H1 (cell line): ENCODE results near the gene MRPL11. TPM values are rescaled to one million over a fixed set of nuclear protein-coding genes. Genes with fewer than 3 reads are reported as not detected.

Source experiments
- CTCF ChIA-PET: fragments of 300-600 bp; sonication (Branson Sonifier 250); formaldehyde crosslinking; loops from one replicate; lab custom pipeline; 2021; ENCODE audit not compliant: partially characterized antibody; lab: Charles Lee
- POLR2A ChIA-PET: fragments of 300-600 bp; sonication (Branson Sonifier 250); formaldehyde crosslinking; loops from one replicate; lab custom pipeline; 2021; ENCODE audit warnings: inconsistent platforms; ENCODE audit not compliant: partially characterized antibody; lab: Charles Lee
- DNase-seq, 2 experiments: peaks; one replicate each; pipeline versions ENCODE4 v3.0.0 to v3.0.0-alpha.2; 2010 to 2022; ENCODE audit warnings: low spot score in 2 of 2, low read depth in 1 of 2, mixed read lengths in 1 of 2
- FAIRE-seq: peaks from 2 replicates; lab custom pipeline; 2011; peaks lifted over from hg19 to GRCh38; lab: Jason Lieb, UNC
- H2AFZ ChIP-seq: 2 replicates; pipeline ENCODE4 v1.8.1; 2012; ENCODE audit warnings: low read length, inconsistent platforms
- H2AK5ac ChIP-seq: 2 replicates; pipeline ENCODE4 v1.6.1; 2013; ENCODE audit warnings: low read depth, low read length
- H2BK120ac ChIP-seq: replicated peaks from 2 replicates; pipeline ENCODE3; 2013; ENCODE audit warnings: low read depth, low read length, inconsistent platforms
- H2BK12ac ChIP-seq: 2 replicates; pipeline ENCODE4 v1.6.1; 2013; ENCODE audit warnings: low read depth, low read length
- H2BK15ac ChIP-seq: 2 replicates; pipeline ENCODE4 v1.6.1; 2013; ENCODE audit warnings: low read length
- H2BK20ac ChIP-seq: 2 replicates; pipeline ENCODE4 v1.6.1; 2013; ENCODE audit warnings: low read length
- H2BK5ac ChIP-seq: 2 replicates; pipeline ENCODE4 v1.6.1; 2013; ENCODE audit warnings: low read depth, low read length
- H3K14ac ChIP-seq: 2 replicates; pipeline ENCODE4 v1.6.1; 2013; ENCODE audit warnings: inconsistent platforms; ENCODE audit not compliant: insufficient read length
- H3K18ac ChIP-seq: 2 replicates; pipeline ENCODE4 v1.6.1; 2013; ENCODE audit warnings: low read length; ENCODE audit errors: extremely low read depth
- H3K23ac ChIP-seq: 2 replicates; pipeline ENCODE4 v1.6.1; 2013; ENCODE audit warnings: inconsistent platforms; ENCODE audit not compliant: insufficient read length
- H3K23me2 ChIP-seq: 2 replicates; pipeline ENCODE4 v1.6.1; 2013; ENCODE audit warnings: low read depth, low read length
- H3K27ac ChIP-seq: 2 replicates; pipeline ENCODE4 v1.6.1; 2011; ENCODE audit warnings: low read depth, low read length, inconsistent platforms
- H3K27me3 ChIP-seq, 4 experiments: replicated peaks in 1 of 4; 1 replicate in 1 of 4; 2 replicates in 3 of 4; pipeline versions ENCODE4 v1.6.1 to v1.8.1; 2011 to 2013; ENCODE audit warnings: low read length in 3 of 4, mild to moderate bottlenecking in 3 of 4, inconsistent platforms in 2 of 4, mixed read lengths in 2 of 4, moderate library complexity in 1 of 4; ENCODE audit not compliant: control insufficient read depth in 3 of 4, insufficient read depth in 3 of 4; ENCODE audit errors: extremely low read depth in 1 of 4
- H3K36me3 ChIP-seq, 4 experiments: 2 replicates each; pipeline versions ENCODE4 v1.6.1 to v1.8.1; 2011 to 2013; ENCODE audit warnings: mild to moderate bottlenecking in 4 of 4, low read length in 3 of 4, moderate library complexity in 2 of 4, control low read depth in 1 of 4, inconsistent platforms in 1 of 4; ENCODE audit not compliant: insufficient read depth in 4 of 4, control insufficient read depth in 2 of 4
- H3K4ac ChIP-seq: replicated peaks from 2 replicates; pipeline ENCODE3; 2013; ENCODE audit warnings: low read length, low read depth, mixed read lengths, inconsistent platforms; ENCODE audit not compliant: insufficient read length
- H3K4me1 ChIP-seq, 4 experiments: replicated peaks in 1 of 4; 1 replicate in 1 of 4; 2 replicates in 3 of 4; pipeline versions ENCODE4 v1.6.1 to v1.8.1; 2011 to 2013; ENCODE audit warnings: low read length in 3 of 4, inconsistent platforms in 2 of 4, mixed read lengths in 1 of 4; ENCODE audit not compliant: insufficient read depth in 4 of 4, control insufficient read depth in 3 of 4
- H3K4me2 ChIP-seq, 2 experiments: 2 replicates each; pipeline versions ENCODE4 v1.6.1 to v1.8.1; 2011 to 2013; ENCODE audit warnings: low read depth in 2 of 2, low read length in 2 of 2, control low read depth in 1 of 2, inconsistent platforms in 1 of 2, mild to moderate bottlenecking in 1 of 2; ENCODE audit not compliant: insufficient read depth in 1 of 2
- H3K4me3 ChIP-seq, 4 experiments: fragments of 200-600, 300-600 bp in 1 of 4; sonication (generic), shearing (Covaris generic), sonication (Bioruptor Twin) in 1 of 4; 2 replicates each; pipeline versions ENCODE4 v1.5.1 to v1.8.1; 2011 to 2016; ENCODE audit warnings: low read length in 4 of 4, low read depth in 3 of 4, control low read depth in 2 of 4, inconsistent platforms in 2 of 4, mild to moderate bottlenecking in 2 of 4, mixed read lengths in 1 of 4, moderate library complexity in 1 of 4; ENCODE audit not compliant: insufficient read depth in 2 of 4; ENCODE audit errors: extremely low read depth in 1 of 4
- H3K56ac ChIP-seq: replicated peaks from 2 replicates; pipeline ENCODE3; 2013; ENCODE audit warnings: low read depth, mild to moderate bottlenecking, mixed read lengths, low read length, inconsistent platforms; ENCODE audit not compliant: insufficient read length
- H3K79me1 ChIP-seq: 2 replicates; pipeline ENCODE4 v1.6.1; 2013; ENCODE audit warnings: low read depth, low read length, control low read depth
- H3K79me2 ChIP-seq, 2 experiments: 2 replicates each; pipeline versions ENCODE4 v1.6.1 to v1.8.1; 2012 to 2013; ENCODE audit warnings: low read length in 2 of 2, mild to moderate bottlenecking in 2 of 2, inconsistent platforms in 1 of 2; ENCODE audit not compliant: insufficient read depth in 2 of 2, control insufficient read depth in 1 of 2
- H3K9ac ChIP-seq, 4 experiments: replicated peaks in 1 of 4; 1 replicate in 1 of 4; 2 replicates in 3 of 4; pipeline versions ENCODE4 v1.6.1 to v1.8.1; 2011 to 2013; ENCODE audit warnings: low read depth in 3 of 4, low read length in 3 of 4, control low read depth in 2 of 4, mild to moderate bottlenecking in 2 of 4, moderate library complexity in 2 of 4, inconsistent platforms in 1 of 4; ENCODE audit errors: extremely low read depth in 1 of 4
- H3K9me3 ChIP-seq, 2 experiments: 2 replicates each; pipeline versions ENCODE4 v1.6.1 to v1.8.1; 2012 to 2013; ENCODE audit warnings: mild to moderate bottlenecking in 2 of 2, moderate library complexity in 2 of 2, control low read depth in 1 of 2, inconsistent platforms in 1 of 2, low read depth in 1 of 2, low read length in 1 of 2, mixed read lengths in 1 of 2; ENCODE audit not compliant: insufficient read depth in 2 of 2
- H4K20me1 ChIP-seq, 2 experiments: replicated peaks in 1 of 2; 2 replicates each; pipeline versions ENCODE3 to v1.8.1; 2011 to 2013; ENCODE audit warnings: inconsistent platforms in 2 of 2, low read length in 2 of 2, mild to moderate bottlenecking in 1 of 2; ENCODE audit not compliant: insufficient read depth in 2 of 2, control insufficient read depth in 1 of 2
- H4K5ac ChIP-seq: 2 replicates; pipeline ENCODE4 v1.6.1; 2013; ENCODE audit warnings: low read length, low read depth, mixed read lengths, inconsistent platforms; ENCODE audit not compliant: insufficient read length
- H4K8ac ChIP-seq: 2 replicates; pipeline ENCODE4 v1.8.0; 2013; ENCODE audit warnings: mild to moderate bottlenecking, moderate library complexity, low read length, inconsistent platforms; ENCODE audit not compliant: insufficient read depth; ENCODE audit errors: extremely low read depth
- H4K91ac ChIP-seq: replicated peaks from 2 replicates; pipeline ENCODE3; 2013; ENCODE audit warnings: low read length, mixed read lengths, inconsistent platforms; ENCODE audit not compliant: insufficient read length
- CBX5 ChIP-seq: fragments of 300-800, 300-1000 bp; sonication (generic); IDR thresholded peaks from 2 replicates; pipeline ENCODE4 v1.7.1; 2016; ENCODE audit warnings: antibody characterized with exemption, low read length, low read depth
- KDM1A ChIP-seq: fragments of 200-600, 300-600 bp; sonication (generic); IDR thresholded peaks from 2 replicates; pipeline ENCODE4 v1.7.1; 2016; ENCODE audit warnings: mild to moderate bottlenecking, low read length, borderline replicate concordance
- MAFK ChIP-seq: IDR thresholded peaks from 2 replicates; pipeline ENCODE4 v1.6.1; 2012; ENCODE audit warnings: low read depth, mild to moderate bottlenecking, improper control_type of control experiment, low read length
- PHF8 ChIP-seq: fragments of 200-600 bp; sonication (generic); conservative IDR thresholded peaks from 2 replicates; pipeline ENCODE4 v1.7.1; 2012; ENCODE audit warnings: low read depth, mild to moderate bottlenecking, inconsistent platforms, low read length, moderate library complexity
- POU5F1 ChIP-seq: IDR thresholded peaks from 2 replicates; pipeline ENCODE4 v1.6.1; 2011; ENCODE audit warnings: low read depth, mild to moderate bottlenecking, low read length, moderate library complexity
- SIN3A ChIP-seq, 2 experiments: IDR thresholded peaks in 1 of 2; conservative IDR thresholded peaks in 1 of 2; 2 replicates each; pipeline ENCODE4 v1.6.1; 2011 to 2012; ENCODE audit warnings: low read length in 2 of 2, improper control_type of control experiment in 1 of 2, low read depth in 1 of 2, mild to moderate bottlenecking in 1 of 2
- SP1 ChIP-seq: IDR thresholded peaks from 2 replicates; pipeline ENCODE4 v1.6.1; 2011; ENCODE audit warnings: low read depth, low read length
- SP4 ChIP-seq: IDR thresholded peaks from 2 replicates; pipeline ENCODE4 v1.6.1; 2012; ENCODE audit warnings: low read length, inconsistent platforms
- TEAD4 ChIP-seq: IDR thresholded peaks from 2 replicates; pipeline ENCODE4 v1.6.1; 2012; ENCODE audit warnings: low read depth, low read length, inconsistent platforms, mixed read lengths
- WGBS, 2 experiments: shearing (Covaris generic) in 1 of 2; methylation state at CpG; one replicate each; pipeline versions ENCODE4 v1.1.6 to v1.1.7; 2013 to 2015; ENCODE audit warnings: low lambda C conversion rate in 2 of 2, mixed read lengths in 2 of 2, inconsistent platforms in 1 of 2, low coverage in 1 of 2, missing lambda C conversion rate in 1 of 2; ENCODE audit not compliant: insufficient replicate concordance in 2 of 2, insufficient coverage in 1 of 2, insufficient read length in 1 of 2; ENCODE audit errors: extremely low coverage in 1 of 2, missing lambda C conversion rate in 1 of 2; 5-methylcytosine and 5-hydroxymethylcytosine counted together
- polyA plus RNA-seq, 7 experiments: library from polyadenylated mRNA; depleted of rRNA in 3 of 7; stranded (reverse) in 5 of 7; unstranded in 2 of 7; fragments of >200 nt in 5 of 7; fragments of 200-250 nt in 2 of 7; gene quantifications; 1 replicate in 5 of 7; 2 replicates in 1 of 7; 4 replicates in 1 of 7; pipeline versions ENCODE4 v1.2.1 to v1.2.3, GENCODE V29; 2011 to 2013; ENCODE audit warnings: missing spikeins in 2 of 7, mixed read lengths in 2 of 7
- total RNA-seq: library from RNA; stranded (reverse); fragmentation: NEBNext Ultra II Directional; extraction: Animal tissue kit (Norgen Biotek cat#: 25700); gene quantifications from 2 replicates; pipeline ENCODE4 v1.2.1, GENCODE V29; 2021
- TF ChIP-seq, protein P1 (sequence below): IDR thresholded peaks from 2 replicates; pipeline ENCODE4 v1.6.1; 2012; ENCODE audit warnings: low read length, inconsistent platforms

MRPL11 gene
- total and polyA plus RNA-seq, 2 of the 8 experiments (the other 6 are each of a cell fraction or from before 2014, with no cell fraction given), result 105 to 141 TPM

DNA sequence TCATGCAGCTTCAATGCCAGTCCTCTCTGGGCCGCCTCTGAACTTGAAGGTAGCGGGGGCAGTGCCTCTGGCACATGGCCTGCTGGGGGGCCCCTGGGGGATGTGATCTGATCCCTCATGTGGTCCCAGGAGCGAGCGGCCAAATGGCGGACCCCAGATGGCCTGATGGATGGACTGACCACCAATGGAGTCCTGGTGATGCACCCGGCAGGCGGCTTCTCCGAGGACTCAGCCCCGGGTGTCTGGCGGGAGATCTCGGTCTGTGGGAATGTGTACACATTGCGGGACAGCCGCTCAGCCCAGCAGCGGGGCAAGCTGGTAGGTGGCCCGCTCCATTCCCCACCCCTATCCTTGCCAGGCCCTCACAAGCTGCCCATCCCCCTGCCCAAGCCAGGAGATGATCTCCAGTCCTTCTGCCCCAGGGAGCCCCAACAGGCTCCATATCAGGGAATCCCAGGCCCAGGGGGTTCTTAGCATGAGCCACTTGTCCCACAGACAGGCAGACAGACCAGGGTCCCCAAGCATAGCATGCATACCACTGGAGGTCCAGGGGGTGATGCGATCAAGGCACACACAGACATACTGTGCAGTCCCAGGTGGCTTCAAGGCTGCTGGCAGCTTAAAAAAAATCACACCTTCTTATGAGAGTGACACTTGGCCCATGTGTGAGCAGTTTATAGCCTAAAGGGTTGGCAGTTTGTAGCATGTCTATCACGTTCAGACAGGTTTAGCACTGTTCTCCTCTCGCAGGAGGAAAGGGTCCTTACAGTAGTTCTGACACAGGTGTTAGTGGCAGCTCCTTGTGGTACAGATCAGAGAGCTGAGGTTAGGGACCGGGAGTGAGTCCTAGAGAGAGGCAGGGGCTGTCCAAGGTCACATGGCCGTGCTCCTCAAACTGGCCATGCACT lies 35.2 kb upstream of the MRPL11 start:
- Histone ChIP-seq H3K79me1 (no peaks in the 10 kb centered on the region), H2BK12ac (no peak overlapping the region), H4K5ac (no peak overlapping the region), H3K9ac (0 out of 7 replicates have a peak overlapping the region, but pooled peaks of 1 of the 4 experiments have one; percentile 1), H2BK15ac (no peak overlapping the region), H3K36me3 (no peaks in the 10 kb centered on the region; a peak in 2 of 8 replicates), H4K91ac (no peak overlapping the region), H3K27me3 (no peaks in the 10 kb centered on the region), H4K20me1 (peaks cover 2% of the 10 kb centered on the region in 2 experiments), H3K79me2 (no peaks in the 10 kb centered on the region), H3K18ac (no peak overlapping the region), H3K56ac (no peak overlapping the region), H3K4me1 (peaks cover 2 to 9% (median 3%) of the 10 kb centered on the region in 4 experiments; a peak in 6 of 7 replicates), H3K14ac (no peak overlapping the region), H3K27ac (no peak overlapping the region), H2AFZ (no peak overlapping the region), H3K4ac (no peak overlapping the region), H2BK20ac (no peak overlapping the region), H2AK5ac (no peak overlapping the region), H3K9me3 (no peaks in the 10 kb centered on the region), H2BK120ac (no peak overlapping the region), H3K4me2 (no peak overlapping the region), H2BK5ac (no peak overlapping the region), H3K23me2 (no peaks in the 10 kb centered on the region), H3K4me3 (no peak overlapping the region), H3K23ac (no peak overlapping the region), H4K8ac (no peak overlapping the region)
- FAIRE-seq (no peak), DNase-seq (peak in 1 of 2 experiments; percentile 38)
- CTCF ChIA-PET, result interaction anchor here (0.9 to 1.7 kb wide), 3 partner anchors 35 to 110 kb away, joined by 3 to 4 read pairs (median 3); partner anchors contain the start of gene MRPL11
- 90% methylated on average over 20 of the region's 20 CpGs; no CpG with 5 or more reads in 1 of the 2 experiments for WGBS, 2 experiments
- POLR2A ChIA-PET, result interaction anchor here (1.1 to 2.0 kb wide), 3 partner anchors 9 to 18 kb away, joined by 3 to 6 read pairs (median 3); no protein-coding TSS in a partner anchor
- no peak for TF ChIP-seq TEAD4
- no peak for TF ChIP-seq CBX5
- no peak for TF ChIP-seq MAFK
- no peak for TF ChIP-seq KDM1A
- TF ChIP-seq SP1, result no peak
- no peak for TF ChIP-seq SIN3A (conservative IDR thresholded peaks at IDR 0.05 in 1 of 2, IDR thresholded peaks at IDR 0.05 in 1 of 2; ENCODE audit: low read depth in 1 of 2, low read length in 2 of 2)
- no peak for TF ChIP-seq PHF8
- TF ChIP-seq SP4, result no peak
- TF ChIP-seq, protein P1, sequence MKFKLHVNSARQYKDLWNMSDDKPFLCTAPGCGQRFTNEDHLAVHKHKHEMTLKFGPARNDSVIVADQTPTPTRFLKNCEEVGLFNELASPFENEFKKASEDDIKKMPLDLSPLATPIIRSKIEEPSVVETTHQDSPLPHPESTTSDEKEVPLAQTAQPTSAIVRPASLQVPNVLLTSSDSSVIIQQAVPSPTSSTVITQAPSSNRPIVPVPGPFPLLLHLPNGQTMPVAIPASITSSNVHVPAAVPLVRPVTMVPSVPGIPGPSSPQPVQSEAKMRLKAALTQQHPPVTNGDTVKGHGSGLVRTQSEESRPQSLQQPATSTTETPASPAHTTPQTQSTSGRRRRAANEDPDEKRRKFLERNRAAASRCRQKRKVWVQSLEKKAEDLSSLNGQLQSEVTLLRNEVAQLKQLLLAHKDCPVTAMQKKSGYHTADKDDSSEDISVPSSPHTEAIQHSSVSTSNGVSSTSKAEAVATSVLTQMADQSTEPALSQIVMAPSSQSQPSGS, result no peak
- no peak for TF ChIP-seq POU5F1
